Endothelial cell of umbilical vein (primary cell): ENCODE data around the gene ARHGEF1.

ENCODE experiments used
- CTCF ChIP-seq, 2 donors: IDR thresholded peaks; 1 replicate in 1 of 2; 2 replicates in 1 of 2; pipeline ENCODE4 v1.5.1; 2011; ENCODE audit warnings: low read length in 2 of 2, mild to moderate bottlenecking in 2 of 2, moderate library complexity in 2 of 2, control low read depth in 1 of 2, inconsistent platforms in 1 of 2, low read depth in 1 of 2; ENCODE audit not compliant: insufficient read depth in 1 of 2; ENCODE audit errors: extremely low read depth in 1 of 2
- EZH2 ChIP-seq: IDR thresholded peaks from 2 replicates; pipeline ENCODE4 v1.6.1; 2012; ENCODE audit warnings: borderline replicate concordance, low read depth, mild to moderate bottlenecking, moderate library complexity, low read length, inconsistent platforms; ENCODE audit not compliant: severe bottlenecking
- POLR2A ChIP-seq: IDR thresholded peaks from 2 replicates; pipeline ENCODE4 v1.6.1; 2012; ENCODE audit warnings: low read depth, mild to moderate bottlenecking, control low read depth, low read length
- POLR2AphosphoS5 ChIP-seq: IDR thresholded peaks from 2 replicates; pipeline ENCODE4 v1.6.1; 2012; ENCODE audit warnings: low read depth, mild to moderate bottlenecking, control low read depth, low read length, moderate library complexity; ENCODE audit not compliant: insufficient read depth

DNA sequence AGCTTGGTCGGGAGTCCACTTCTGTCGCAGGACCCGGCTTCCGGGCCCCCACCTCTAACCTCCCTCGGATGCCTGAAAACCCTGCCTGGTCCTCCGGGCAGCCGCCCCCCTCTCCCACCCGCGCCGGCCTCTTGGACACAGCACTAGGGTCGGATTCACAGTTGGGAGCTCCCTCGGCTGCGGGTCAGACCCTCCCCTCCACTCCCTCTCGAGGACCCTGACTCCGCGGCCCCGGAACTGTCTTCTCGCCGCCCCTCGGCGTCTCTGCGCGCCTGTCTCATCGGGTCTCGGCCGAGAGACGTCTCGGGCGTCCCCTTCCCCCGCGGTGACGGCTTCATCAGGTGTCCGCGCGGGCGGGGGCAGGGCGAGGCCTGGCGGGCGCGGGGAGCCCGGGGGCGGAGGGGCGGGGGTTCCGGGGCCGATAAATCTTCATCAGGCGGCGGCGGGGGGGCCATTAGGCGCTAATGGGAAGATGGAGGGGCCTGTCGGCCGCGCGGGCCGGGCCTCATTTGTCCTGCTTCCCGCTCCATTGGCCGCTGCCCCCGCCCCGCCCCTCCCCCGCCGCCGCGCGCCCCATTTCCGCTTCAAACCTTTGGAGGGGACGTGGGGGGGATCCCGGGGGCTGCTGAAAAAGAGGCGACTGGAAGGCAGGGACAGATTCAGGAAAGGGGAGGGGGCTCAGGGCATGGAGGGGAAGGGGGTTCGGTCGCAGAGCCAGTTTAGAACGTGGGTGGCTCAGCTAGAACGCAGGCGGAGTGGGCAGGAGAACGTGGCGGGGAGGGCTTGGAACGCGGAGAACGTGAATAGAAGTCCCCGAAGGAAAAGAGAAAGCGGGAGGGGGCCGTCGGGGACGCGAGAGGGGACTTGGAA is 57.1 kb downstream of the ARHGEF1 start:
- TF ChIP-seq CTCF (IDR thresholded peaks at IDR 0.05; ENCODE audit: extremely low read depth in 1 of 2, insufficient read depth in 1 of 2, low read depth in 1 of 2, low read length in 2 of 2) (no peak), EZH2 (peak; percentile 87), POLR2AphosphoS5 (no peak), POLR2A (no peak)
